ENCODE results near the gene HTRA3. TPM values are rescaled to one million over a fixed set of nuclear protein-coding genes. Genes with fewer than 3 reads are reported as not detected.

HTRA3 gene
- total RNA-seq, 1 experiment from 2014 or later, result 2.3 TPM

DNA sequence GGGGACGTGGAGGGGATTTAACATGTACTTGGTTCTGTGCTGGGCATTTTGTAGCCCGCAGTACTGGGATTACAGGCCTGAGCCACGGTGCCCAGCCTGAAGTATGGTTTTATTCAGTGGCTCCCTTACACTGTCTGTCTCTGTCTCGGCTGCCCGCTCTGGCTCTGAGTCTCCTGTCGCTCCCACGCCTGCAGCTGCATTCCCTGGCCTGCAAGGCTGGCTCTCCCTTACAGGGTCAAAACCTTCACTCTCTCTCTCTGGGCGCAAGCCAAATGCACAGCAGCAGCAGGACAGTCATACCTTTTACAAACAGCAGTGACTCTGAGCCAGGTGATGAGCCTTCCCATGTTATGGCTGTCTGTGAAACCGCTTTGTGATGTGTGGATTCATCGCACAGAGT, 72.1 kb downstream of the HTRA3 start (continued):
- TF ChIP-seq E2F4 (CRISPR knock-in tag; IDR thresholded peaks at IDR 0.05; ENCODE audit: borderline replicate concordance, low read depth), result no peak
- TF ChIP-seq GRHL2 (CRISPR knock-in tag; IDR thresholded peaks at IDR 0.05; ENCODE audit: insufficient replicate concordance, severe bottlenecking), result no peak
- TF ChIP-seq TP53 (CRISPR knock-in tag; IDR thresholded peaks at IDR 0.05), result no peak

GRCh38 chr4:8342651-8343261, 73.2 kb downstream of the HTRA3 start:
- Mint-ChIP-seq H3K36me3 (no peaks in the 10 kb centered on the region), H3K4me3 (no peak overlapping the region), H3K4me1 (peaks cover 7% of the 10 kb centered on the region), H3K9me3 (peaks cover 5% of the 10 kb centered on the region), H3K27me3 (ENCODE audit: low read depth) (peaks cover 5% of the 10 kb centered on the region; the same call in 1 of the 2 replicates), H3K27ac (no peak overlapping the region)
- ATAC-seq, result peak; percentile 96
- ChIA-PET POLR2A (no interaction called here), CTCF (interaction anchor here (0.6 to 5.4 kb wide), 18 partner anchors 10 to 166 kb away, joined by 3 to 39 read pairs (median 4); no protein-coding TSS in a partner anchor)
- DNase-seq (ENCODE audit: low spot score), result peak; percentile 73
- TF ChIP-seq ZNF423 (CRISPR knock-in tag; IDR thresholded peaks at IDR 0.05), result no peak
- TF ChIP-seq ZNF138 (CRISPR knock-in tag; conservative IDR thresholded peaks at IDR 0.05), result no peak
- TF ChIP-seq ATF6 (CRISPR knock-in tag; IDR thresholded peaks at IDR 0.05), result no peak
- TF ChIP-seq, protein P1, sequence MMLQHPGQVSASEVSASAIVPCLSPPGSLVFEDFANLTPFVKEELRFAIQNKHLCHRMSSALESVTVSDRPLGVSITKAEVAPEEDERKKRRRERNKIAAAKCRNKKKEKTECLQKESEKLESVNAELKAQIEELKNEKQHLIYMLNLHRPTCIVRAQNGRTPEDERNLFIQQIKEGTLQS (CRISPR knock-in tag; conservative IDR thresholded peaks at IDR 0.05), result no peak
- TF ChIP-seq TEAD4 (CRISPR knock-in tag; IDR thresholded peaks at IDR 0.05), result no peak
- TF ChIP-seq, protein P2, sequence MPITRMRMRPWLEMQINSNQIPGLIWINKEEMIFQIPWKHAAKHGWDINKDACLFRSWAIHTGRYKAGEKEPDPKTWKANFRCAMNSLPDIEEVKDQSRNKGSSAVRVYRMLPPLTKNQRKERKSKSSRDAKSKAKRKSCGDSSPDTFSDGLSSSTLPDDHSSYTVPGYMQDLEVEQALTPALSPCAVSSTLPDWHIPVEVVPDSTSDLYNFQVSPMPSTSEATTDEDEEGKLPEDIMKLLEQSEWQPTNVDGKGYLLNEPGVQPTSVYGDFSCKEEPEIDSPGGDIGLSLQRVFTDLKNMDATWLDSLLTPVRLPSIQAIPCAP (CRISPR knock-in tag; IDR thresholded peaks at IDR 0.05), result no peak
- TF ChIP-seq SMAD4 (CRISPR knock-in tag; IDR thresholded peaks at IDR 0.05), result no peak
- no peak for TF ChIP-seq ETV6 (CRISPR knock-in tag; IDR thresholded peaks at IDR 0.05)
- TF ChIP-seq JAZF1 (CRISPR knock-in tag; IDR thresholded peaks at IDR 0.05), result no peak
- TF ChIP-seq TEAD1 (CRISPR knock-in tag; IDR thresholded peaks at IDR 0.05), result no peak
- no peak for TF ChIP-seq KAT7 (CRISPR knock-in tag; IDR thresholded peaks at IDR 0.05; ENCODE audit: borderline replicate concordance)
- no peak for TF ChIP-seq NR1H2 (CRISPR knock-in tag; IDR thresholded peaks at IDR 0.05)
- no peak for TF ChIP-seq OVOL2 (CRISPR knock-in tag; IDR thresholded peaks at IDR 0.05; ENCODE audit: borderline replicate concordance)
- no peak for TF ChIP-seq E2F1 (CRISPR knock-in tag; IDR thresholded peaks at IDR 0.05)
- TF ChIP-seq GRHL2 (CRISPR knock-in tag; IDR thresholded peaks at IDR 0.05; ENCODE audit: insufficient replicate concordance, severe bottlenecking), result no peak
- TF ChIP-seq GABPB1 (CRISPR knock-in tag; IDR thresholded peaks at IDR 0.05), result no peak
- TF ChIP-seq, protein P3, sequence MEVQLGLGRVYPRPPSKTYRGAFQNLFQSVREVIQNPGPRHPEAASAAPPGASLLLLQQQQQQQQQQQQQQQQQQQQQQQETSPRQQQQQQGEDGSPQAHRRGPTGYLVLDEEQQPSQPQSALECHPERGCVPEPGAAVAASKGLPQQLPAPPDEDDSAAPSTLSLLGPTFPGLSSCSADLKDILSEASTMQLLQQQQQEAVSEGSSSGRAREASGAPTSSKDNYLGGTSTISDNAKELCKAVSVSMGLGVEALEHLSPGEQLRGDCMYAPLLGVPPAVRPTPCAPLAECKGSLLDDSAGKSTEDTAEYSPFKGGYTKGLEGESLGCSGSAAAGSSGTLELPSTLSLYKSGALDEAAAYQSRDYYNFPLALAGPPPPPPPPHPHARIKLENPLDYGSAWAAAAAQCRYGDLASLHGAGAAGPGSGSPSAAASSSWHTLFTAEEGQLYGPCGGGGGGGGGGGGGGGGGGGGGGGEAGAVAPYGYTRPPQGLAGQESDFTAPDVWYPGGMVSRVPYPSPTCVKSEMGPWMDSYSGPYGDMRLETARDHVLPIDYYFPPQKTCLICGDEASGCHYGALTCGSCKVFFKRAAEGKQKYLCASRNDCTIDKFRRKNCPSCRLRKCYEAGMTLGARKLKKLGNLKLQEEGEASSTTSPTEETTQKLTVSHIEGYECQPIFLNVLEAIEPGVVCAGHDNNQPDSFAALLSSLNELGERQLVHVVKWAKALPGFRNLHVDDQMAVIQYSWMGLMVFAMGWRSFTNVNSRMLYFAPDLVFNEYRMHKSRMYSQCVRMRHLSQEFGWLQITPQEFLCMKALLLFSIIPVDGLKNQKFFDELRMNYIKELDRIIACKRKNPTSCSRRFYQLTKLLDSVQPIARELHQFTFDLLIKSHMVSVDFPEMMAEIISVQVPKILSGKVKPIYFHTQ (CRISPR knock-in tag; IDR thresholded peaks at IDR 0.05), result no peak
